Activated T-cell treated with anti-CD3 and anti-CD28 coated beads for 4 hours (primary cell): ENCODE data around the gene ERMAP.
A peak's percentile ranks its signal among the peaks of the same experiment; 100 is the strongest.
"Not testable (repeated sequence)": the region's sequence is repeated elsewhere in the genome, so short reads cannot be mapped to it uniquely, and the experiment has no call there.

Experiments
- DNase-seq: peaks from one replicate; pipeline ENCODE4 v3.0.0-alpha.2; 2020

ERMAP gene

DNA sequence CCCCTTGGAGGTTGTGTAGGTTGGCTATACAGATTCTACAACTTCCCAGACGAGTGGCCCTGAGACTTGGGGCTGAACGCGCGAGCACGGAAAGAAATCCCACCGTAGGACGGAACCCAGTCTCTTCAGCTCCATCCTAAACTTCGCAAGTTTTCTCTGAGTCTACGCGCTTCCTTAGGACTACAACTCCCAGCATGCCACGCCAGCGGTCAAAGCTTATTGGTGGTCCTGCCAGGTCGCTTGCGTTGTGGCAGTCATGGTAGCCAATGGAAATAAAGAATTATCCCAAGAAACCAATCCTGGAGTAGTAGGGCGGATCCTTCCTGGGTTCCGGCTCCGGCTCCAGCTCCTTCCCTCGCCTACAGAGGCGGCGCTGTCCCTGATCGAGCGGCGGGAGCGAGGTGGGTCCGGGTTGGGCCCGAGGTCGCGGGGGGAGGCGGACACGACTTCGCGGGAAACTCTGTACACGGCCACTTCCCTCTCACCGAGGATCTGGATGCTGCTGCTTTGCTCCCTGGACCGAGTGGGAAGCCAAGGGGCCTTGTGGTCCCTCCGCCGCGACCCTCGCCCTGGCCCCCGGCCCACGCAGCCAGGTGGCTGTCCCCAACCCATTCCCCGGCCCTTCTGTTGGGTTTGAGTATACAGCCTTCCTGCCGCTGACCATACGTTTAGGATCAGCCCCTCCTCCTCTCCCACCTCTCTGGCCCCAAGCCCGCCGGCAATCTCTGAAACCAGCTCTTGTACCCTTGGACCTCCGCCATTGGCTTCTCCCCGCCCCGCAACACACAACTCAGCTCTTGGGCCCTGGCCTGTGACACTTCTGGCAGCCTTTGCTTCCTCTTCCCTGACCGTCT lies 29.6 kb downstream of the ERMAP start, which contains the start of gene ZNF691:
ZNF691 (plus strand) TSS at position 357 of the 854 bp plus-strand sequence. CDS start 3,046 bp downstream, outside the sequence.
- peak; percentile 76 for DNase-seq

GRCh38 chr1:42847111-42847595 lies 30.2 kb downstream of the ERMAP start:
- no peak for DNase-seq

- DNase-seq: no peak
These were observed 31.0 kb downstream of the ERMAP start for GRCh38 chr1:42847721-42848460.

GRCh38 chr1:42848823-42849537 lies 32.1 kb downstream of the ERMAP start:
- DNase-seq: no peak

- no peak for DNase-seq
These were observed 33.0 kb downstream of the ERMAP start for GRCh38 chr1:42849944-42850343.

DNA sequence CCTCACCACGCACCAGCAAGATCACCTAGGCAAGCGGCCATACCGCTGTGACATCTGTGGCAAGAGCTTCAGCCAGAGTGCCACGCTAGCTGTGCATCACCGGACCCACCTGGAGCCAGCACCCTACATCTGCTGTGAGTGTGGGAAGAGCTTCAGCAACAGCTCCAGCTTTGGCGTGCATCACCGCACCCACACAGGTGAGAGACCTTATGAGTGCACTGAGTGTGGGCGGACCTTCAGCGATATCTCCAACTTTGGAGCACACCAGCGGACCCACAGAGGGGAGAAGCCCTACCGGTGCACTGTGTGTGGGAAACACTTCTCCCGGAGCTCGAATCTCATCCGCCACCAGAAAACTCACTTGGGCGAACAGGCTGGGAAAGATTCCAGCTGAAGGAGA lies 34.5 kb downstream of the ERMAP start:
- no peak for DNase-seq

GRCh38 chr1:42851960-42852607 lies 35.2 kb downstream of the ERMAP start:
- DNase-seq: no peak

- no peak for DNase-seq
These were observed 35.7 kb downstream of the ERMAP start for GRCh38 chr1:42852608-42852980.

GRCh38 chr1:42853116-42853884 lies 36.4 kb downstream of the ERMAP start:
- no peak for DNase-seq

- not testable (repeated sequence) for DNase-seq
These were observed 39.6 kb downstream of the ERMAP start for GRCh38 chr1:42856554-42856953.

GRCh38 chr1:42859366-42859765 lies 42.4 kb downstream of the ERMAP start:
- DNase-seq: not testable (repeated sequence)

- no peak for DNase-seq
These were observed 43.6 kb downstream of the ERMAP start for GRCh38 chr1:42860339-42861013.

GRCh38 chr1:42861014-42861399 lies 44.1 kb downstream of the ERMAP start:
- DNase-seq: no peak

GRCh38 chr1:42866549-42866948 lies 49.6 kb downstream of the ERMAP start:
- DNase-seq: no peak

GRCh38 chr1:42868466-42868865 lies 51.5 kb downstream of the ERMAP start:
- not testable (repeated sequence) for DNase-seq

- DNase-seq: not testable (repeated sequence)
These were observed 52.3 kb downstream of the ERMAP start for GRCh38 chr1:42869254-42869653.

GRCh38 chr1:42869751-42870150 lies 52.8 kb downstream of the ERMAP start:
- not testable (repeated sequence) for DNase-seq

GRCh38 chr1:42873108-42873507 lies 56.2 kb downstream of the ERMAP start:
- DNase-seq: not testable (repeated sequence)

DNA sequence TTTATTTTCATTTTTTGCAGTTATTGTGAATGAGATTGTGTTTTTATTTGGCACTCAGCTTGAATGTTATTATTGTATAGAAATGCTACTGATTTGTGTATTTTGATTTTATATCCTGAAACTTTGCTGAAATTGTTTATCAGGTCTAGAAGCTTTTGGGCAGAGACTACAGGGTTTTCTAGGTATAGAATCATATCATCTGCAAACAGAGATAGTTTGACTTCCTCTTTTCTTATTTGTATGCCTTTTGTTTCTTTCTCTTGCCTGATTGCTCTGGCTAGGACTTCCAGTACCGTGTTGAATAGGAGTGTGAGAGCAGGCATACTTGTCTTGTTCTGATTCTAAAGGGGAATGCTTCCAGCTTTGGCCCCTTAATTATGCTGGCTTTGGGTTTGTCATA lies 56.7 kb downstream of the ERMAP start:
- no peak for DNase-seq

GRCh38 chr1:42876009-42876408 lies 59.1 kb downstream of the ERMAP start:
- DNase-seq: no peak

DNA sequence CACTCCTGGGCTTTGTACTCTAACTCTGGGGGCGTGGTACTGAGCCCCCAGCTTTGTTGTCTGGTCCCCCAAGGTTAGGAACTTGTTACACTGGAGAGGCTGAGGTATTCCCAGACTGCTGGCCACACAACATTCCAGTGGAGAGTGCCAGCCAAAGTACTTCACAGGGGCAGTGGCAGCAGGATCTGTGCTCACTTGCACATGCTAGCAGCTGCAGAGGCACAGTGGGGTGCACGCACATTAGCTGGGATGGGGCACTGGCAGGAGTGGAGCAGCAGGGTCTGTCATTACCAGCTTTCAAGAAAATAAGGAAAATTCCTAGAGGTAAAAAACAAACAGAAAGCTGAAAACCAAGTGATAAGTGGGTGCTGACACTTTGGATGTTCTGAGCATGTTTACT lies 60.5 kb downstream of the ERMAP start:
- DNase-seq: no peak
